K562 (cell line): ENCODE results near the gene ZNF8. TPM values are rescaled to one million over a fixed set of nuclear protein-coding genes. Genes with fewer than 3 reads are reported as not detected.

ENCODE experiments used
- BHLHE40 ChIP-seq: IDR thresholded peaks from 2 replicates; pipeline ENCODE4 v1.6.1; 2011; ENCODE audit warnings: low read length, improper control_type of control experiment
- E2F3 ChIP-seq: fragments of 250-450 bp; sonication (Bioruptor Pico); IDR thresholded peaks from 2 replicates; pipeline ENCODE4 v1.4.0; 2020; ENCODE audit warnings: mild to moderate bottlenecking
- ETV6 ChIP-seq, 3 experiments: fragments of 150-350 bp in 1 of 3; sonication (generic) in 1 of 3; formaldehyde crosslinking in 1 of 3; IDR thresholded peaks; 2 replicates each; pipeline versions ENCODE4 v1.6.1 to v1.8.0; 2014 to 2022; ENCODE audit warnings: borderline replicate concordance in 2 of 3, low read depth in 2 of 3, antibody characterized with exemption in 1 of 3, low read length in 1 of 3, mild to moderate bottlenecking in 1 of 3, missing genetic modification reagents in 1 of 3
- EWSR1 ChIP-seq: fragments of 450-650 bp; IDR thresholded peaks from 2 replicates; pipeline ENCODE4 v1.6.1; 2018; ENCODE audit warnings: borderline replicate concordance, mild to moderate bottlenecking, low read depth, moderate library complexity; ENCODE audit not compliant: partially characterized antibody
- HNRNPL ChIP-seq: fragments of 200-400 bp; formaldehyde crosslinking; IDR thresholded peaks from 2 replicates; pipeline ENCODE4 v1.6.1; 2017; ENCODE audit warnings: low read depth, mild to moderate bottlenecking, low read length
- IRF9 ChIP-seq: fragments of 450-650 bp; IDR thresholded peaks from 2 replicates; pipeline ENCODE4 v1.6.1; 2016; ENCODE audit warnings: missing biosample characterization, missing genetic modification characterization
- KDM2B ChIP-seq: fragments of 250-450 bp; sonication (Bioruptor Pico); IDR thresholded peaks from 2 replicates; pipeline ENCODE4 v1.8.0; 2021; ENCODE audit warnings: mild to moderate bottlenecking, moderate library complexity
- NRF1 ChIP-seq, 2 experiments: fragments of 450-650 bp; IDR thresholded peaks in 1 of 2; conservative IDR thresholded peaks in 1 of 2; 2 replicates each; pipeline ENCODE4 v1.6.1; 2014; ENCODE audit warnings: mild to moderate bottlenecking in 2 of 2
- XRCC3 ChIP-seq: fragments of 450-650 bp; IDR thresholded peaks from 2 replicates; pipeline ENCODE4 v1.6.1; 2017; ENCODE audit warnings: mild to moderate bottlenecking, moderate library complexity
- ZBTB1 ChIP-seq: sonication (generic); formaldehyde crosslinking; IDR thresholded peaks from 2 replicates; pipeline ENCODE4 v1.8.1; 2023; ENCODE audit warnings: missing genetic modification reagents, low read depth, mild to moderate bottlenecking, borderline replicate concordance
- ZBTB5 ChIP-seq: fragments of 450-650 bp; IDR thresholded peaks from 2 replicates; pipeline ENCODE4 v1.6.1; 2017; ENCODE audit warnings: antibody characterized with exemption
- ZC3H4 ChIP-seq: sonication (generic); formaldehyde crosslinking; IDR thresholded peaks from 2 replicates; pipeline ENCODE4 v1.9.0; 2021; ENCODE audit warnings: missing genetic modification reagents, borderline replicate concordance
- polyA plus RNA-seq, 8 experiments: library from polyadenylated mRNA; depleted of rRNA in 4 of 8; stranded (reverse) in 5 of 8; unstranded in 3 of 8; fragments of >200 nt; fragmentation: Nextera tagmentation in 2 of 8; fragmentation: Illumina TruSeq in 1 of 8; extraction: Ambion mirVana in 2 of 8; extraction: Trizol in 1 of 8; gene quantifications; 2 replicates each; pipeline versions ENCODE4 v1.2.1 to v1.2.3, GENCODE V29; 2011 to 2014; ENCODE audit warnings: inconsistent platforms in 1 of 8, missing spikeins in 1 of 8
- total RNA-seq, 7 experiments: library from RNA; depleted of rRNA in 6 of 7; stranded (reverse); fragments of >200 nt in 6 of 7; fragmentation: Illumina TruSeq in 2 of 7; extraction: Trizol in 2 of 7; gene quantifications; 2 replicates each; pipeline versions ENCODE4 v1.2.1 to v1.2.3, GENCODE V29; 2011 to 2021; ENCODE audit warnings: low replicate concordance in 1 of 7
- TF ChIP-seq, protein P1 (sequence below): fragments of 250-450 bp; sonication (Bioruptor Pico); IDR thresholded peaks from 2 replicates; pipeline ENCODE4 v1.8.0; 2022; ENCODE audit warnings: moderate library complexity, mild to moderate bottlenecking, inconsistent platforms
- TF ChIP-seq, protein P2 (sequence below): fragments of 450-650 bp; IDR thresholded peaks from 2 replicates; pipeline ENCODE4 v1.6.1; 2016; ENCODE audit warnings: low read depth, mild to moderate bottlenecking, moderate library complexity
- TF ChIP-seq, protein P3 (sequence below): fragments of 450-650 bp; IDR thresholded peaks from one replicate; pipeline ENCODE4 v1.6.1; 2018; ENCODE audit warnings: mild to moderate bottlenecking, moderate library complexity; ENCODE audit not compliant: partially characterized antibody

The ZNF8 gene
- total and polyA plus RNA-seq, 9 of the 15 experiments (the other 6 are each of a cell fraction or from before 2014, with no cell fraction given): 0.71 to 7.7 (median 4.7) TPM

GRCh38 chr19:58346961-58347929 is 68.5 kb downstream of the ZNF8 start (continued):
- TF ChIP-seq ZBTB1 (CRISPR knock-in tag) (no peak), E2F3 (CRISPR knock-in tag) (no peak), BHLHE40 (peak; percentile 74), EWSR1 (no peak), ZBTB5 (no peak), IRF9 (tag) (no peak), KDM2B (CRISPR knock-in tag) (no peak), ETV6 (IDR thresholded peaks at IDR 0.05; ENCODE audit: borderline replicate concordance in 1 of 2, low read depth in 2 of 2, low read length in 1 of 2) (no peak), ETV6 (CRISPR knock-in tag; IDR thresholded peaks at IDR 0.05; ENCODE audit: borderline replicate concordance) (no peak), NRF1 (conservative IDR thresholded peaks at IDR 0.05 in 1 of 2, IDR thresholded peaks at IDR 0.05 in 1 of 2) (peak; percentile 94 to 95), HNRNPL (no peak), ZC3H4 (CRISPR knock-in tag) (no peak), XRCC3 (no peak)
- TF ChIP-seq, protein P1, sequence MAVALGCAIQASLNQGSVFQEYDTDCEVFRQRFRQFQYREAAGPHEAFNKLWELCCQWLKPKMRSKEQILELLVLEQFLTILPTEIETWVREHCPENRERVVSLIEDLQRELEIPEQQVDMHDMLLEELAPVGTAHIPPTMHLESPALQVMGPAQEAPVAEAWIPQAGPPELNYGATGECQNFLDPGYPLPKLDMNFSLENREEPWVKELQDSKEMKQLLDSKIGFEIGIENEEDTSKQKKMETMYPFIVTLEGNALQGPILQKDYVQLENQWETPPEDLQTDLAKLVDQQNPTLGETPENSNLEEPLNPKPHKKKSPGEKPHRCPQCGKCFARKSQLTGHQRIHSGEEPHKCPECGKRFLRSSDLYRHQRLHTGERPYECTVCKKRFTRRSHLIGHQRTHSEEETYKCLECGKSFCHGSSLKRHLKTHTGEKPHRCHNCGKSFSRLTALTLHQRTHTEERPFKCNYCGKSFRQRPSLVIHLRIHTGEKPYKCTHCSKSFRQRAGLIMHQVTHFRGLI: no peak
- TF ChIP-seq, protein P2, sequence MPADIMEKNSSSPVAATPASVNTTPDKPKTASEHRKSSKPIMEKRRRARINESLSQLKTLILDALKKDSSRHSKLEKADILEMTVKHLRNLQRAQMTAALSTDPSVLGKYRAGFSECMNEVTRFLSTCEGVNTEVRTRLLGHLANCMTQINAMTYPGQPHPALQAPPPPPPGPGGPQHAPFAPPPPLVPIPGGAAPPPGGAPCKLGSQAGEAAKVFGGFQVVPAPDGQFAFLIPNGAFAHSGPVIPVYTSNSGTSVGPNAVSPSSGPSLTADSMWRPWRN: no peak
- TF ChIP-seq, protein P3, sequence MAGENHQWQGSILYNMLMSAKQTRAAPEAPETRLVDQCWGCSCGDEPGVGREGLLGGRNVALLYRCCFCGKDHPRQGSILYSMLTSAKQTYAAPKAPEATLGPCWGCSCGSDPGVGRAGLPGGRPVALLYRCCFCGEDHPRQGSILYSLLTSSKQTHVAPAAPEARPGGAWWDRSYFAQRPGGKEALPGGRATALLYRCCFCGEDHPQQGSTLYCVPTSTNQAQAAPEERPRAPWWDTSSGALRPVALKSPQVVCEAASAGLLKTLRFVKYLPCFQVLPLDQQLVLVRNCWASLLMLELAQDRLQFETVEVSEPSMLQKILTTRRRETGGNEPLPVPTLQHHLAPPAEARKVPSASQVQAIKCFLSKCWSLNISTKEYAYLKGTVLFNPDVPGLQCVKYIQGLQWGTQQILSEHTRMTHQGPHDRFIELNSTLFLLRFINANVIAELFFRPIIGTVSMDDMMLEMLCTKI: no peak
